Astrocyte of the spinal cord (primary cell): ENCODE data around the gene CCL28.
"Not testable (repeated sequence)": the region's sequence is repeated elsewhere in the genome, so short reads cannot be mapped to it uniquely, and the experiment has no call there.

ENCODE experiments used
- DNase-seq: peaks from one replicate; pipeline ENCODE4 v3.0.0; 2011; ENCODE audit warnings: low read depth, low spot score
- H3K4me3 ChIP-seq: 2 replicates; pipeline ENCODE4 v1.5.1; 2011; ENCODE audit warnings: low read depth, mild to moderate bottlenecking, low read length, moderate library complexity
- in situ Hi-C: cut with HindIII; loops from 2 replicates; pipeline ENCODE4 v1.10.0; 2017; ENCODE audit warnings: low sequenced_read_pairs
- TF ChIP-seq, protein P1 (sequence below): IDR thresholded peaks from 2 replicates; pipeline ENCODE4 v1.5.1; 2012; ENCODE audit warnings: low read depth, mild to moderate bottlenecking, low read length, inconsistent platforms

The CCL28 gene

DNA sequence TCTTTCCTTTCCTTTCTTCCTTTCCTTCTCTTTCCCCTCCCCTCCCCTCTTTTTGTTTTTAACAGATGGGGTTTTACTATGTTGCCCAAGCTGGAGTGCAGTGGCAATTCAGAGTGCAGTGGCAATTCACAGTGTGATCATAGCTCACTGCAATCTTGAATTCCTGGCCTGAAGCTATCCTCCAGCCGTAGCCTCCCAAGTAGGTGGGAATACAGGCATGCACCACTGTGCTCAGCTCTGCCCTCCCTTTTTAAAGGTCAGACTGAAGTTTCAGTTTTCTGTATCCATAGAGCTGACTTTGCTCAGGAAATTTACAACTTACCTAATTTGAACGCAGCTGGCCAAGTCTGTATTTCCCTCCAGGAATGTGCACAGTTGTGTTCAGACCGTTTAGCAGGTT lies 696 bp downstream of the CCL28 start:
- DNase-seq: no peak
- in situ Hi-C loops: no loop called here

DNA sequence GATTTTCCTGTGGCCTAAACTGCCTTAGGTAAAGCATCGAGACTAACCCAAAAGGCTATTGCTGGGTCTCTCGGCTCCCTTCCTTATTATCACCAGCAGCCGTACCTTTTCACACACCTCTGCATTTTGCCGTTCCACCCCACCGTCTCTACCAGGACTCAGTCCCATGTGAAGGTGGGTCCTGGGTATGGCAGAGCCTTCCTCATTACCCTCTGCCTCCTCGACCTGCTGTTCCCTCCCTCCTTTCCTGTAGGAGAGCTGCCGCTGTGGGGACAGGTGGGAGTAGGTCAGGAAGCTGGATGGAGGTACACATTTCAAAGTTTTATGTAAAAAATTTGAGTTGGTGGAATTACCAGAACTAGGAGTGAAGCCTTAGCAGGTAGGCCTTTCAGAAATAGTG lies 1.8 kb downstream of the CCL28 start:
- TF ChIP-seq, protein P1, sequence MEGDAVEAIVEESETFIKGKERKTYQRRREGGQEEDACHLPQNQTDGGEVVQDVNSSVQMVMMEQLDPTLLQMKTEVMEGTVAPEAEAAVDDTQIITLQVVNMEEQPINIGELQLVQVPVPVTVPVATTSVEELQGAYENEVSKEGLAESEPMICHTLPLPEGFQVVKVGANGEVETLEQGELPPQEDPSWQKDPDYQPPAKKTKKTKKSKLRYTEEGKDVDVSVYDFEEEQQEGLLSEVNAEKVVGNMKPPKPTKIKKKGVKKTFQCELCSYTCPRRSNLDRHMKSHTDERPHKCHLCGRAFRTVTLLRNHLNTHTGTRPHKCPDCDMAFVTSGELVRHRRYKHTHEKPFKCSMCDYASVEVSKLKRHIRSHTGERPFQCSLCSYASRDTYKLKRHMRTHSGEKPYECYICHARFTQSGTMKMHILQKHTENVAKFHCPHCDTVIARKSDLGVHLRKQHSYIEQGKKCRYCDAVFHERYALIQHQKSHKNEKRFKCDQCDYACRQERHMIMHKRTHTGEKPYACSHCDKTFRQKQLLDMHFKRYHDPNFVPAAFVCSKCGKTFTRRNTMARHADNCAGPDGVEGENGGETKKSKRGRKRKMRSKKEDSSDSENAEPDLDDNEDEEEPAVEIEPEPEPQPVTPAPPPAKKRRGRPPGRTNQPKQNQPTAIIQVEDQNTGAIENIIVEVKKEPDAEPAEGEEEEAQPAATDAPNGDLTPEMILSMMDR: no peak
- no peak overlapping the region for H3K4me3 ChIP-seq
- in situ Hi-C loops: no loop called here
- DNase-seq: no peak

More for the DNA sequence above, 696 bp downstream of the CCL28 start:
- TF ChIP-seq, protein P1: no peak
- H3K4me3 ChIP-seq: no peak overlapping the region

DNA sequence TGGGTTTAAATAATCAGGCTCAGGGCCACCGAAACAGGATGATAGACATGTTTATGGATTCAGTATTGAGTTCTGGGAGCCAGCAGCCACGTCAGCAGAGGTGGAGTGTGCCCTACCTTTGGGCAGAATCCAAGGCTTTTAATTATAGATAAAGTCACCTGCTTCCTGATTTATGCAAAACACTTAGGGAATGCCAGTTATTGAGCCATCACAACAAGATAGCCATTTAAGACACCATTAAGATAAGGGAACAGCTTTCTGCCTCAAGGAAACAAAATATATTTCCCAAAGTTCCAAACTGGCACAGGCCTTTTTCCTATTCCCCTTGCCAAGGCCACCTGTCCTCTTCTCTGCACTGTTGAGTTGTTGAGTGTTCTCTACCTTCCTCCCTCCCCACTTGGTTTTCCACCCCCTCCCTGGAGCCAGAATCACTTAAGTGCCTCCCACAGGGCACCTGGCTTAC lies 2.4 kb downstream of the CCL28 start:
- no peak overlapping the region for H3K4me3 ChIP-seq
- in situ Hi-C loops: no loop called here
- DNase-seq: no peak
- TF ChIP-seq, protein P1: no peak

DNA sequence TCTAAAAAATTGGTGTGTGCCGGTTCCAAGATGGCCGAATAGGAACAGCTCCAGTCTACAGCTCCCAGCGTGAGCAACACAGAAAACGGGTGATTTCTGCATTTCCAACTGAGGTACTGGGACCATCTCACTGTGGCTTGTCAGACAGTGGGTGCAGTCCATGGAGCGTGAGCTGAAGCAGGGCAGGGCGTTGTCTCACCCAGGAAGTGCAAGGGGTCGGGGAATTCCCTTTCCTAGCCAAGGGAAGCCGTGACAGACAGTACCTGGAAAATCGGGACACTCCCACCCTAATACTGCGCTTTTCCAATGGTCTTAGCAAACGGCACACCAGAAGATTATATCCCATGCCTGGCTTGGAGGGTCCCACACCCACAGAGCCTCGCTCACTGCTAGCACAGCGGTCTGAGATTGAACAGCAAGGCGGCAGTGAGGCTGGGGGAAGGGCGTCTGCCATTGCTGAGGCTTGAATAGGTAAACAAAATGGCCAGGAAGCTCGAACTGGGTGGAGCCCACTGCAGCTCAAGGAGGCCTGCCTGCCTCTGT lies 9.6 kb downstream of the CCL28 start:
- H3K4me3 ChIP-seq, DNase-seq, in situ Hi-C loops: not testable (repeated sequence)

DNA sequence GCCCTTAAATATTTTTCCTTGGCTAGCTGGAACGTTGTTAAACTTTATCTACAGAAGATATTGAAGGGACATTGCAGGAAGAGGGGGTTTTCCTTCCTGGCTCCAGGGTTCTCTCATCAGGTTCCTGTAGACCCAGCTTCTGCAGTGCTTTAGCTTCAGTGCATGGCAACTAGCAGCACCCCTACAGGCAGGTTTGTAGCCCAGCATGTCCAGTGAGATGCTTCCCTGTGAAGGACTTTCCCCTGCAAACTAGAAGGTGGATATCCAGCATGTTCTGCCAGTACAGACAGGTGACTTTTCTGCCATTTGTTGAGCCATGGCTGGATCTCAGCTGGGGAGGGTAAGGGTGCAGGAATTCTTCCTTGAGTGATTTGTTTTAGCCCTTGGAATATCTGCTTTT lies 10.4 kb downstream of the CCL28 start:
- in situ Hi-C loops: no loop called here
- TF ChIP-seq, protein P1: peak; percentile 44
- no peak for DNase-seq
- no peak overlapping the region for H3K4me3 ChIP-seq

DNA sequence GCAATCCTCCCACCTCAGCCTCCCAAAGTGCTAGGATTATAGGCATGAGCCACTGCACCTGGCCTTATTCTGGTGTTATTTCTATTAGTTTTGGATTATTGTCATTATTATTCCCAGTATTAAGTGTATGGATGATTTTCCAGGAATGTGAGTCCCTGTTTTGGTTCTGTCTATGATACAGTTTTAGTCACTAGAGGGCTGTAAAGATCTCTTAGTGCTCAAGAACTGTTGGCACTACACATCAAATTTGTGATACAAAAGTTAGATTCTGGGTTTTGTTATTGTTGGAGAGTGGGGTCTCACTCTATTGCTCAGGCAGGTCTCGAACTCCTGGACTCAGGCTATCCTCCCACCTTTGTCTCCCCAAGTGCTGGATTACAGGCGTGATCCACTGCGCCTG lies 12.1 kb downstream of the CCL28 start:
- TF ChIP-seq, protein P1: peak; percentile 39
- in situ Hi-C loops: no loop called here

DNA sequence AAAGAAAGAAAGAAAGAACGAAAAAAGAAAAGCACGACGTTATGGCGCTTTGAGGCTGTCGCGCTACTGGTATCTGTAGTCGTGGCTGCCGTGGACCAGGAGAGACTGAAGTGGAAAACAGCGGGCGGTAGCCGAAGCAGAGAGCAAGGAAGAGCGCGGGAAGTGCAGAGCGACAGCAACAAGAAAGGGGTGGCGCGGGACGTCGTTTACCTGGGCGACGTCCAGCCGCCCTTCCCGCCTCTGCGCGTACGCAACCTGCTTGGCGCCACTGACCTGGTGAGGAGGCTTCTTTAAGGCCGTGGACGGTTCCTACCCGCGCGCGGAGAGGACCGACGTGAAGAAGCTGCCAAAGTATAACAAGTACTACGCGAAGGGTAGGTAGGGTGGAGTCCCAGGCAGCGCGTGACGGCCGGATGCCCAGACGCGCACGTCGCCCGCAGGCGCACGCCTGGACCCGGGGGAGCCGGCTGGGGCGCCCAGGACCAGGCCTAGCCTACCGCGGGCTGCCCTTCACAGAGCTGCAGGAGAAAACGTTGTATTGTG lies 15.4 kb downstream of the CCL28 start:
- in situ Hi-C loops: no loop called here
- DNase-seq: peak; percentile 21
- TF ChIP-seq, protein P1: no peak
- H3K4me3 ChIP-seq: peak overlapping the region; percentile 49

More for the DNA sequence above, 12.1 kb downstream of the CCL28 start:
- peak; percentile 33 for DNase-seq
- no peak overlapping the region for H3K4me3 ChIP-seq
